Measurements from ENCODE around the gene CDK14. TPM values are rescaled to one million over a fixed set of nuclear protein-coding genes. Genes with fewer than 3 reads are reported as not detected.

CDK14 gene
- total RNA-seq, 2 donors from 2014 or later, result 5.1 to 5.5 TPM

DNA sequence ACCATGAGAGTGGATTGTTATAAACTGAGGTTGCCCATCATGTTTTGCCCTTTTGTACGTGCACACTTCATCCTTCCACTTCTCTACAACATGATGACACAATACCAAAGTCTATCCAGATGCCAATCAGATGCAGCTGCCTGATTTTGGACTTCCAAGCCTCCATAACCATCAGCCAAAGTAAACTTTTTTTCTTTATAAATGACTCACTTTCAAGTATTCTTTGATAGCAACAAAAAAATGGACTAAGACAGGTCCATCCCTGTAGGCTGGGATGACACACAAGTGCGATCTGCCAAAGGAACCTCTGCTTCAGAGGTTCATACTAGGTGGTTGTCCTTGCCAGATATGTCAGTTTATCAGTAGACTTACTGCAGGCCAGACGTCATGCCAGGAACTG, 347.9 kb downstream of the CDK14 start:
- intact Hi-C loops (cut with DNase I, micrococcal nuclease), result no loop called here
- no peak for DNase-seq

DNA sequence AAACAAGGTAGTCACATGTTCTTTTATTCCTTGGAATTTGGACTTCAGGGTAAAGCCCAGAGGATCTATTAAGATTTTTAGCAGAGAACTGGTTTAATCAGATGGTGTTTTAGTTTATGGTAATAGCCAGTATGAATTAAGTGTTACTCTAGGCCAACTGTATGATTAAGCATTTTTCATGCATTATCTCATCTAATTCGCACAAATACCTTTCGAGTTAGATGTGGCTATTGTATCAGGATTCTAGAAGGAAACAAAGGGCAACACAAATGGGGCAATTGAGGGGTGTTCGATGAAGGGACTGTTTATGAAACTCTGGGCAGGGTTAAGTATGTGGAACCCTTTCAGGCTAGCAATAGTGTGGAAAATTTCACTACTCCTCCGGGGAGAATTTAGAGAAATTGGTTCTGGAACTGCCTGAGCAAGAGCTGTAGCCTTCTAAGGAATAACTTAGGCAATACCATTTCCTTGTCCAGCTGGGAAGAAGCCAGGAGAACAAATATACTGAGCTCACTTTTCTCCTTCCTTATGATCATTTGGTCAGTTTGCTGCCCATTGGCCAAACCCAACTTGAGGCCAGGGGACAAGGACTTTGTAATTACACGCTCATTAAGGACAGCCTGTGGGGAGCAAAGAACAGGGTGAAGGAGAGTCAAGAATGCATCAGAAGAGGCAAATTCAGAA, 349.1 kb downstream of the CDK14 start:
- DNase-seq (no peak), ATAC-seq (peak; percentile 68)
- intact Hi-C loops (cut with DNase I, micrococcal nuclease), result no loop called here

More for the DNA sequence above, 347.9 kb downstream of the CDK14 start:
- no peak for ATAC-seq

GRCh38 chr7:90946730-90947501, 350.8 kb downstream of the CDK14 start:
- no peak for ATAC-seq
- no peak for DNase-seq
- intact Hi-C loops (cut with DNase I, micrococcal nuclease), result no loop called here

DNA sequence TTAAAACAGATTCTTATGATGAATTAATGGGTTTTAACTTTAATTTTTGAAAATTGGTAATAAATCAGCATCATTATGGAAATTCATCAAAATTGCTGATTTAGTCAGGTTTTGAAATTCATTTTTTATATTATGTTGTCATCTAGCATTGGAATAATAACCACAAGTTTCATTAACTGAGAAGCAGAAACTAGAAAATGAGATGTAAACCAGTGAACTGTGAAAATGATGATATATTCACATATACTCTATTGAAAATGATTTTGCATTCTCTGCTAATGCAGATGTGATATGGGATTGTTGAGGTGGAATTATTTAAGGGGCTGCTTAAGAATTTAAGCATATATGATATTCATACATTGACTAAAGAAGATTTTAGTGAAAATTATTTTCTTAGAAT, 352.0 kb downstream of the CDK14 start:
- ATAC-seq, result no peak
- intact Hi-C loops (cut with DNase I, micrococcal nuclease), result no loop called here
- no peak for DNase-seq

- DNase-seq, result no peak
- intact Hi-C loops (cut with DNase I, micrococcal nuclease), result no loop called here
- no peak for ATAC-seq
Observed at GRCh38 chr7:90951229-90951628, 355.1 kb downstream of the CDK14 start.

DNA sequence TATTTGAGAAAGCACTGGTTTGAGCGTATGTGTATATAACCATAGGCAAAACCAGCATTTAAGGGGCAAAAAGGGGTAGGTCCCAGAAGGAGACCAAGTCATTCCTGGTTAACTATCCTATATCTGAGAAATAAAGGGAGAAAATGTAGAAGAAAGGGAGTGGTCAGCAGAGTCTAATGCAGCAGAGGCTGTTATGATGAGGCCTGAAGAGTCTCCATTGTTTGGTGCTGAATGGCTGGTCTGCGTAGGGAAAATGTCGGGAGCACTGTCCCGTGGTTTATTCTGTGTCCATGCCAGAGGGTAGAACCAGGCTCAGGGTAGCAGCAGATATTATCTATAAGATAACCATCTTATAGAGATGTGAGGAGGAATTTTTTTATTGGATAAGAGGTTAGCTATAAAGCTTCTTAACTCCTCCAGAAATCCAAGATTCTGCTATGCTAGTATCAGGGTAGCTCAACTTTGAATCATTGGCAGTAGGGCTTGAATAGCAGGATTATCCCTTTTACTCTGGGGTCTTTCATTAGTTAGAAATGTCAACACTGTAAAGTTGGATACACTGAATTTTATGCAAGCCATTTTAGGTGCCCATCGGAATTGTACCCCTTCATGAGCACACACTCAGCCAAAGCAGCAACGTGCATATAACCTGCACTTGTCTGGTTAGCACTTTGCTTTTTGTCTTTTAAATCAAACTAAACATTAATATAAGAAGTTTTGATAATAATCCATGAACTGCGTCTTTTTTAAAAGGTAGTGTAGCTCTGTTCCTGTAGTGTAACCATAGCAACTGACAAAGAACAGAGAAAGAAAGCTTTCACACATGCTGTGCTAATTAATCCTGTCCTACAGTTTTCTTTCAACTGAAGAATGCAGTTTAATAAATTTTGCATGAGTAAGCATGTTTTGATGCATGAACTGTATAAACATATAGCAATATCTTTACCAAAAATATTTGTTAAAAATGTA, 356.1 kb downstream of the CDK14 start:
- DNase-seq (no peak), ATAC-seq (no peak)
- intact Hi-C loops (cut with DNase I, micrococcal nuclease), result no loop called here

DNA sequence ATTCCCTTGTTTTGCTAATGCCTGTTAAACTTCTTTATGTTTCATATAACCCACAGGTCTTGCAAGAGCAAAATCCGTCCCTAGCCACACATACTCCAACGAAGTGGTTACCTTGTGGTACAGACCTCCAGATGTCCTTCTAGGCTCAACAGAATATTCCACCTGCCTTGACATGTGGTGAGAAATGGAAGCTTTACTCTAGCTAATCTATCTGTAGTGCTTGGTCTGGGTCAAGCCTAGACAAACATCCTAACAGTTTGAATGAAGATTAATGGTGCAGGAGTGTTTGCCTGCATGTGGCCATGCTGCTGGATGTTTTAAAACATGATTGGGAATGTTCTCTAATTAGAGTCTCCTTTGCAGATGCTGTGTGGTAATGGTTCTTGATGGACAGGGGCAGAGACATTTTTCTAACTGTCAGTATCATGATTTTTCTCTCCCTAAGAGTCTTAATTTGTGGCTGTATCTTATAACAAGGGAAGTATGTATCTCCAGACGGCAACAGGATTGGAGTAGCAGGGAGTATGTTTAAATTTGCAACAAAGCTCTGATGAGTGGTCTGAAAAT, 359.6 kb downstream of the CDK14 start:
- intact Hi-C loops (cut with DNase I, micrococcal nuclease), result no loop called here
- DNase-seq (no peak), ATAC-seq (no peak)

GRCh38 chr7:90957883-90958282, 361.8 kb downstream of the CDK14 start:
- ATAC-seq (peak; percentile 69), DNase-seq (no peak)
- intact Hi-C loops (cut with DNase I, micrococcal nuclease), result no loop called here

DNA sequence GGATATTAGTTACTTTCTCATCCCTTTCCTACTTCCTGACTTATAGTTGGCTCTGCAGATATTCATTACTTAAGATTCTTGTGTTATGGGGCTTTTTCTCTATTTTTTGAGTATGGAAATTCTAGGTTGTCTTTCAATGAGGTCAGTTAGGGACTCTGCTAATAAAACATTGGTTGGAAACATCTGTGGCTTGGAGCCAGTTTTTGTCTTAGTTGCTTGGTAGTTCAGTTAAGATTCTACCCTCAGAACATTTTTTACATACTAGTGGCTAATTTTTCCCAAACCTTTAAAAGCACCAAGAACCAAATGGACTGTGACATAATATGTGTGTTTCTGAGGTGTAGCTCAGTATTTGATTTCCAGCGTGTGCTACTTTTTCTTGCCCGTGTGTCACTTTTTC, 362.5 kb downstream of the CDK14 start:
- intact Hi-C loops (cut with DNase I, micrococcal nuclease), result no loop called here
- DNase-seq (no peak), ATAC-seq (no peak)

GRCh38 chr7:90961037-90961725, 365.1 kb downstream of the CDK14 start:
- ATAC-seq (no peak), DNase-seq (no peak)
- intact Hi-C loops (cut with DNase I, micrococcal nuclease), result no loop called here

DNA sequence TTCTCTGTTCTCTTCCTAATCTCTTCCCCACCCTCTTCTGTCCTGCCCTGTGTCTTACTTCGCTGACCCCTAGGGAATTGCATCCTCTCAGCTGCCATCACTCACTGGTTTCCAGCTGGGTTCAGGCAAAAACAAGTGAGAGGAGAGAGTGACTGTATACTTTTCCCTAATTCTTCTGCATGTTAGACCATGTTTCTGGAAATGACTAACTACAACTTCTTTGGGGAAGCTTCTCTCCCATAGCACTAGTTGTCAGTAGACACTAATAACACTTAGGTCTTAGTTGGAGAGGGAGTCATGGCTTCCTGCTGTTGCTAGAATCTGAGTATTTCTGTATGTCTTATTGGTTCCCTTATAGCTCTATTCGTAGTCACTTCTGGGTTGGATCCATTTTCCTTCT, 369.1 kb downstream of the CDK14 start:
- intact Hi-C loops (cut with DNase I, micrococcal nuclease), result no loop called here
- no peak for ATAC-seq
- no peak for DNase-seq

- DNase-seq, result no peak
- no peak for ATAC-seq
- intact Hi-C loops (cut with DNase I, micrococcal nuclease), result no loop called here
Observed at GRCh38 chr7:90966346-90966745, 370.2 kb downstream of the CDK14 start.

- intact Hi-C loops (cut with DNase I, micrococcal nuclease), result no loop called here
- DNase-seq, result no peak
- ATAC-seq, result no peak
Observed at GRCh38 chr7:90968871-90969270, 372.8 kb downstream of the CDK14 start.

DNA sequence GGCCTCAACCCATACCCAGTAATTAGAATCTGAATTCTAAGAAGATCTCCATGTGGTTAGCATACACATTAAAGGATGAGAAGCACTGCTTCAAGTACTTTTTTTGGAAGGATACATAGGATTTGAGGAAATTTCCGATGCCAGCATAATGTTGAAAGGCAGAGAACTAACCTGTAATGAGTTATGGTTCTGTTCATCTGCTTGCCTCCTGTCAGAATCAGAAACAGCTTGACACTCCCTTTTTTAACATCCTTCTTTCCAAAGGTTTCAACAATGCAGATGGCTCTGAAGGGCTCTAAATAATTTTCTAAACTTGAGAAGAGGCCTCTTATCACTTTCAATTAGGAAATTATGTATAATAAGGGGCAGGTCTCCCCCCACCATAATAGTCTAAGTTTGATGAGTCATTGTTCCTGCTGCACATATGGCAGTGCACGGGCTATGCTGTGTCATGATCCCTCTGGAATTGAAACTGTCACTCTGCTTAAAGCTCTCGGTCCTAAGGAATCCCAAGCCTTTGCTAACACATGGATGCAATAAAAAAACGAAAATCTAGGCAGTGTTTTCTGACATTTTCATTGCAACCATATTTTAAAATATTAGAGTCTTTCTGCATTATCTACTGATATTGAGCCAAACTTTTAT, 376.9 kb downstream of the CDK14 start:
- no peak for ATAC-seq

DNA sequence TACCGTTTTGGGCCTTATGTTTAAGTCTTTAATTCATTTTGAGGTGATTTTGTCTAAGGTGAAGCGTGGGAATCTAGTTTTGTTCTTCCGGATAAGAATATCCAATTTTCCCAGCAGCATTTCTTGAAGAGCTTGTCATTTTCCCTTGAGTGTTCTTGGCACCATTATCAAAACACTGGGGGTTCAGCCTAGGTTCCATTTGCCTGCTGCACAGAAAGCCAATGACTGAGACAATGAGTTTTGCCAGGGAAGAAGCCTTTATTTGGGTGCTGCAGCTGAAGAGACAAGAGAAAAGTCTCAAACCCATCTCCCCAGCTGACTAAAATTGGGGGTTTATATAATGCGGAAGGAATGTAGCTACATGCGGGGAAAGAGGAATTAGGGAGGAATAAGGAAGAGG, 380.9 kb downstream of the CDK14 start:
- ATAC-seq, result no peak
- intact Hi-C loops (cut with DNase I, micrococcal nuclease), result no loop called here
- DNase-seq, result no peak

More for the DNA sequence above, 376.9 kb downstream of the CDK14 start:
- intact Hi-C loops (cut with DNase I, micrococcal nuclease), result no loop called here
- no peak for DNase-seq

GRCh38 chr7:90980545-90980944, 384.4 kb downstream of the CDK14 start:
- intact Hi-C loops (cut with DNase I, micrococcal nuclease), result no loop called here
- no peak for ATAC-seq
- no peak for DNase-seq

- intact Hi-C loops (cut with DNase I, micrococcal nuclease), result no loop called here
- no peak for ATAC-seq
- no peak for DNase-seq
Observed at GRCh38 chr7:90982228-90982627, 386.1 kb downstream of the CDK14 start.

DNA sequence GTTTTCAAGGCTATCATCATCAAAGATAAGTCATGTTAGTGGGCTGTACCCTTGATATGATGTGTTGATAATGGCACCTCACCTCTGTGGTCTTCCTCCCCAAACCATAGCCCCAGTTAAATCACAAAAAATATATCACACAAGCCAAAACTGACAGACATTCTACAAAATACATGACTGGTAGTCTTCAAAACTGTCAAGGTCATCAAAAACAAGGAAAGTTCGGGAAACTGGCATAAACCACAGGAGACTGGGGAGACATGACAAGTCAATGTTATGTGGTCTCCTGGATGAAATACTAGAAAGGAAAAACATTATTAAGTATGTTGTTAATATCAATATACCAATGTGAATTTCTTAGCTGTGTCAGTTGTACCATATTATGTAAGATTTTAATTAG, 388.6 kb downstream of the CDK14 start:
- intact Hi-C loops (cut with DNase I, micrococcal nuclease), result no loop called here
- ATAC-seq, result no peak
- no peak for DNase-seq

Data from left colon (tissue), 2 donors.